Right atrium auricular region (tissue), 2 donors: ENCODE results near the gene RBMS1. TPM values are rescaled to one million over a fixed set of nuclear protein-coding genes. Genes with fewer than 3 reads are reported as not detected.

Experiments
- DNase-seq: peaks from one replicate; pipeline ENCODE4 v3.0.0-alpha.2; 2019; ENCODE audit warnings: low spot score
- H3K27ac ChIP-seq, 2 donors: fragments of 200-600 bp; sonication (generic); 1 replicate in 1 of 2; 2 replicates in 1 of 2; pipeline ENCODE4 v1.5.1; 2016 to 2019
- H3K27me3 ChIP-seq, 2 donors: fragments of 200-600 bp; sonication (generic); one replicate each; pipeline versions ENCODE4 v1.5.1 to v1.6.0; 2017 to 2019
- H3K36me3 ChIP-seq: fragments of 200-600 bp; sonication (generic); one replicate; pipeline ENCODE4 v1.5.1; 2016
- H3K4me1 ChIP-seq, 2 donors: fragments of 200-600 bp; sonication (generic); one replicate each; pipeline versions ENCODE4 v1.5.1 to v1.6.0; 2017 to 2019
- H3K4me3 ChIP-seq, 2 donors: fragments of 200-600 bp; sonication (generic); 1 replicate in 1 of 2; 2 replicates in 1 of 2; pipeline ENCODE4 v1.5.1; 2017 to 2019; ENCODE audit warnings: mild to moderate bottlenecking in 1 of 2, moderate library complexity in 1 of 2
- H3K9me3 ChIP-seq, 2 donors: fragments of 200-600 bp; sonication (generic); one replicate each; pipeline ENCODE4 v1.5.1; 2019
- CTCF ChIP-seq, 2 donors: fragments of 200-600 bp; sonication (generic); IDR thresholded peaks; one replicate each; pipeline ENCODE4 v1.5.1; 2019; ENCODE audit warnings: antibody characterized with exemption in 2 of 2
- total RNA-seq, 2 donors: library from RNA; depleted of rRNA; stranded (reverse); fragments of >200 nt; gene quantifications; one replicate each; pipeline ENCODE4 v1.1.0, GENCODE V29; 2016

RBMS1 gene
- total RNA-seq, 2 donors from 2014 or later, result 52.3 to 57.0 TPM

- H3K9me3 ChIP-seq, result no peaks in the 10 kb centered on the region
- H3K4me1 ChIP-seq, result peaks cover 0 to 84% of the 10 kb centered on the region in 2 donors
- no peaks in the 10 kb centered on the region for H3K27me3 ChIP-seq
- no peak for TF ChIP-seq CTCF (IDR thresholded peaks at IDR 0.05)
- no peak for DNase-seq
- H3K36me3 ChIP-seq, result no peaks in the 10 kb centered on the region
- no peak overlapping the region for H3K4me3 ChIP-seq
- H3K27ac ChIP-seq, result peak overlapping the region in 1 of 2 donors; percentile 16
Measured at GRCh38 chr2:160326786-160327185, 166.8 kb downstream of the RBMS1 start.

GRCh38 chr2:160325418-160325817 lies 168.2 kb downstream of the RBMS1 start:
- no peaks in the 10 kb centered on the region for H3K27me3 ChIP-seq
- H3K4me1 ChIP-seq, result peaks cover 0 to 79% of the 10 kb centered on the region in 2 donors
- H3K4me3 ChIP-seq, result no peak overlapping the region
- TF ChIP-seq CTCF (IDR thresholded peaks at IDR 0.05), result no peak
- peak overlapping the region; percentile 9 to 14 for H3K27ac ChIP-seq
- H3K9me3 ChIP-seq, result no peaks in the 10 kb centered on the region
- H3K36me3 ChIP-seq, result no peaks in the 10 kb centered on the region
- no peak for DNase-seq

- H3K36me3 ChIP-seq, result no peaks in the 10 kb centered on the region
Measured at GRCh38 chr2:160324917-160325316, 168.7 kb downstream of the RBMS1 start.

GRCh38 chr2:160324161-160324800 lies 169.3 kb downstream of the RBMS1 start:
- DNase-seq, result no peak
- Histone ChIP-seq H3K4me1 (peaks cover 0 to 75% of the 10 kb centered on the region in 2 donors), H3K36me3 (no peaks in the 10 kb centered on the region), H3K4me3 (no peak overlapping the region), H3K27ac (peak overlapping the region in 1 of 2 donors; percentile 9), H3K27me3 (no peaks in the 10 kb centered on the region), H3K9me3 (no peaks in the 10 kb centered on the region)
- peak; percentile 51 to 83 for TF ChIP-seq CTCF (IDR thresholded peaks at IDR 0.05)

More at GRCh38 chr2:160324917-160325316, 168.7 kb downstream of the RBMS1 start:
- Histone ChIP-seq H3K9me3 (no peaks in the 10 kb centered on the region), H3K4me1 (peaks cover 0 to 77% of the 10 kb centered on the region in 2 donors), H3K27me3 (no peaks in the 10 kb centered on the region), H3K27ac (peak overlapping the region; percentile 9 to 14), H3K4me3 (no peak overlapping the region)
- no peak for DNase-seq
- no peak for TF ChIP-seq CTCF (IDR thresholded peaks at IDR 0.05)

- no peaks in the 10 kb centered on the region for H3K9me3 ChIP-seq
- no peaks in the 10 kb centered on the region for H3K27me3 ChIP-seq
- H3K4me1 ChIP-seq, result peaks cover 0 to 70% of the 10 kb centered on the region in 2 donors
- no peaks in the 10 kb centered on the region for H3K36me3 ChIP-seq
- DNase-seq, result no peak
- H3K4me3 ChIP-seq, result no peak overlapping the region
- TF ChIP-seq CTCF (IDR thresholded peaks at IDR 0.05), result no peak
- no peak overlapping the region for H3K27ac ChIP-seq
Measured at GRCh38 chr2:160322320-160322719, 171.3 kb downstream of the RBMS1 start.

GRCh38 chr2:160321006-160321405 lies 172.6 kb downstream of the RBMS1 start:
- no peak for TF ChIP-seq CTCF (IDR thresholded peaks at IDR 0.05)
- Histone ChIP-seq H3K4me1 (peaks cover 0 to 70% of the 10 kb centered on the region in 2 donors), H3K27ac (no peak overlapping the region)

More at GRCh38 chr2:160321006-160321405, 172.6 kb downstream of the RBMS1 start:
- Histone ChIP-seq H3K4me3 (no peak overlapping the region), H3K36me3 (no peaks in the 10 kb centered on the region), H3K9me3 (no peaks in the 10 kb centered on the region), H3K27me3 (no peaks in the 10 kb centered on the region)
- DNase-seq, result no peak
